ENCODE data around the gene PUM1. TPM values are rescaled to one million over a fixed set of nuclear protein-coding genes. Genes with fewer than 3 reads are reported as not detected.
A peak's percentile ranks its signal among the peaks of the same experiment; 100 is the strongest.

PUM1 gene
- total RNA-seq, 2 donors from 2014 or later, result 70.4 to 97.9 TPM

- TF ChIP-seq, protein P1, sequence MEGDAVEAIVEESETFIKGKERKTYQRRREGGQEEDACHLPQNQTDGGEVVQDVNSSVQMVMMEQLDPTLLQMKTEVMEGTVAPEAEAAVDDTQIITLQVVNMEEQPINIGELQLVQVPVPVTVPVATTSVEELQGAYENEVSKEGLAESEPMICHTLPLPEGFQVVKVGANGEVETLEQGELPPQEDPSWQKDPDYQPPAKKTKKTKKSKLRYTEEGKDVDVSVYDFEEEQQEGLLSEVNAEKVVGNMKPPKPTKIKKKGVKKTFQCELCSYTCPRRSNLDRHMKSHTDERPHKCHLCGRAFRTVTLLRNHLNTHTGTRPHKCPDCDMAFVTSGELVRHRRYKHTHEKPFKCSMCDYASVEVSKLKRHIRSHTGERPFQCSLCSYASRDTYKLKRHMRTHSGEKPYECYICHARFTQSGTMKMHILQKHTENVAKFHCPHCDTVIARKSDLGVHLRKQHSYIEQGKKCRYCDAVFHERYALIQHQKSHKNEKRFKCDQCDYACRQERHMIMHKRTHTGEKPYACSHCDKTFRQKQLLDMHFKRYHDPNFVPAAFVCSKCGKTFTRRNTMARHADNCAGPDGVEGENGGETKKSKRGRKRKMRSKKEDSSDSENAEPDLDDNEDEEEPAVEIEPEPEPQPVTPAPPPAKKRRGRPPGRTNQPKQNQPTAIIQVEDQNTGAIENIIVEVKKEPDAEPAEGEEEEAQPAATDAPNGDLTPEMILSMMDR (IDR thresholded peaks at IDR 0.05), result no peak
- H3K27me3 ChIP-seq (replicated peaks; ENCODE audit: insufficient read depth), result no peaks in the 10 kb centered on the region
- peaks cover 23 to 34% of the 10 kb centered on the region in 2 donors for H3K4me1 ChIP-seq (ENCODE audit: control insufficient read depth in 1 of 2, low read depth in 2 of 2)
- DNase-seq (ENCODE audit: low spot score) (no peak), ATAC-seq (ENCODE audit: insufficient number of reproducible peaks, low FRiP score, low read depth) (no peak)
- peaks cover 29% of the 10 kb centered on the region for H3K36me3 ChIP-seq
- H3K9me3 ChIP-seq, result no peaks in the 10 kb centered on the region
- peak overlapping the region in 1 of 2 donors; percentile 12 for H3K27ac ChIP-seq
- H3K4me3 ChIP-seq, result no peak overlapping the region
Observed at GRCh38 chr1:30964706-30965105, 100.8 kb downstream of the PUM1 start.

- ATAC-seq (ENCODE audit: insufficient number of reproducible peaks, low FRiP score, low read depth), result no peak
- TF ChIP-seq, protein P1 (IDR thresholded peaks at IDR 0.05), result no peak
- Histone ChIP-seq H3K9me3 (no peaks in the 10 kb centered on the region), H3K27ac (no peak overlapping the region), H3K4me3 (no peak overlapping the region), H3K27me3 (replicated peaks; ENCODE audit: insufficient read depth) (no peaks in the 10 kb centered on the region), H3K4me1 (ENCODE audit: control insufficient read depth in 1 of 2, low read depth in 2 of 2) (peaks cover 23 to 34% of the 10 kb centered on the region in 2 donors), H3K36me3 (peaks cover 25% of the 10 kb centered on the region)
- DNase-seq (ENCODE audit: low spot score), result no peak
Observed at GRCh38 chr1:30962609-30963508, 102.7 kb downstream of the PUM1 start.

DNA sequence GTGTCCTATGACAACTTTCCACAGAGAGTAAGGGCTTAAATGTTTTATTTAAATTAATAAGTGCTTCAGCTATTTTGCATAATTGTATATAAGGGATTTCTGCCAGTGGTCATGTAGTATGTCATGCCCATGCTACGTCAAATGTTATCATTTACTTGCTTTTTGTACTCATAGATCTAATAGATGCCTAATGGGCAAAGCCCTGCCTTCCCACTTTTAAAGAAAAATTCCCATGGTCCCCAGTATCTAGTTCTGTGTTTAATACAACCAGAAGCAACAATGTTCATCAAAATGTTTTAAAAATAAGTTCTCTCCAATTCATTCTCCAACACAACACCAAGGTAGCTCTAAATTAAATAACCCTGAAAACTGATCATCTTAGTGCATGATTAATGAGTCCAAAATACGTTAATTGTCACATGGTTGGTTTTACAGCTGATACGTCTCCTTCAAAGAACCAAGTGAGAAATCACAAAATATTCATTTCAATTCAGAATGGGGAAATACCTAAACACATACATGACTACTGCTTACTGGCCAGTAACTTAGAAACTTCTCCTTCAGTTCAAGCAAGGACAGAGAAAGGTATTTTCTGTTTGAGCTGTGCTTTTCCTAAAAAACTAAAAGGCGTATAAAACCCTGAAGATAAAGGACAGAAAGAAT lies 107.8 kb downstream of the PUM1 start:
- Histone ChIP-seq H3K27ac (no peak overlapping the region), H3K4me3 (no peak overlapping the region), H3K27me3 (replicated peaks; ENCODE audit: insufficient read depth) (no peaks in the 10 kb centered on the region), H3K4me1 (ENCODE audit: control insufficient read depth in 1 of 2, low read depth in 2 of 2) (peaks cover 0 to 7% of the 10 kb centered on the region in 2 donors), H3K9me3 (no peaks in the 10 kb centered on the region), H3K36me3 (peaks cover 28% of the 10 kb centered on the region)
- DNase-seq (ENCODE audit: low spot score) (no peak), ATAC-seq (ENCODE audit: insufficient number of reproducible peaks, low FRiP score, low read depth) (no peak)
- TF ChIP-seq, protein P1 (IDR thresholded peaks at IDR 0.05), result no peak

DNA sequence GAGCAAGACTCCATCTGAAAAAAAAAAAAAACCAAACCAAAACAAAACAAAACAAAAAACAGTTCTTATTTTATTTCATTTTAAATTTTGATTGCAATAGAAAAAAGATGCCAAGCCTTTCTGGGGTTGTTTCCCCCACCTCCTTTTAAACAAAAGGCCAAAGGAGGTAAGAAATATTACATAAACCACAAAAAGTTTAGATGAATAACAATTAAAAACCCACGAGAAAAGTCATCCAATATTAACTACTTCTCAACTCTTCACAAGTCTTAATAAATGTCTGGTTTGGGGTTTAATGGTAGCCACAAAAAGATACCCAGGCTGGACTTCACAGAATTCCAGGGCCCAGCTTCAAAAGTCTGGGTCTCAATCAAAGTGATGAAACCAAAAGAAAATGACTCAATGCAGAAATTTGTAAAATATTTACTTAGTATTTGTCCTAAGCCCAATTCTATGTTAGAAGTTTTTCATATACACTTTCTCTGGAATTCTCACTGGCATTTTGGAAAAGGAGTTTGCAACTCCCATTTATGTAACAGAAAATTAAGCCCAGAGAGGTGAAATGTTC lies 110.0 kb downstream of the PUM1 start:
- Histone ChIP-seq H3K9me3 (no peaks in the 10 kb centered on the region), H3K36me3 (peaks cover 29% of the 10 kb centered on the region), H3K4me1 (ENCODE audit: control insufficient read depth in 1 of 2, low read depth in 2 of 2) (peaks cover 0 to 7% of the 10 kb centered on the region in 2 donors), H3K27me3 (replicated peaks; ENCODE audit: insufficient read depth) (no peaks in the 10 kb centered on the region), H3K27ac (no peak overlapping the region), H3K4me3 (no peak overlapping the region)
- TF ChIP-seq, protein P1 (IDR thresholded peaks at IDR 0.05), result no peak
- no peak for DNase-seq (ENCODE audit: low spot score)
- no peak for ATAC-seq (ENCODE audit: insufficient number of reproducible peaks, low FRiP score, low read depth)

GRCh38 chr1:30953685-30954084 lies 111.8 kb downstream of the PUM1 start:
- H3K27ac ChIP-seq, result no peak overlapping the region
- no peak for ATAC-seq (ENCODE audit: insufficient number of reproducible peaks, low FRiP score, low read depth)
- H3K4me3 ChIP-seq, result no peak overlapping the region
- H3K36me3 ChIP-seq, result peaks cover 37% of the 10 kb centered on the region
- DNase-seq (ENCODE audit: low spot score), result no peak
- H3K9me3 ChIP-seq, result no peaks in the 10 kb centered on the region
- H3K27me3 ChIP-seq (replicated peaks; ENCODE audit: insufficient read depth), result no peaks in the 10 kb centered on the region
- TF ChIP-seq, protein P1 (IDR thresholded peaks at IDR 0.05), result no peak
- H3K4me1 ChIP-seq (ENCODE audit: control insufficient read depth in 1 of 2, low read depth in 2 of 2), result peaks cover 0 to 7% of the 10 kb centered on the region in 2 donors
